GM10266 (cell line): ENCODE results near the gene PSTPIP2.

ENCODE experiments used
- DNase-seq: peaks from one replicate; pipeline ENCODE4 v3.0.0; 2012; ENCODE audit errors: extremely low spot score
- CTCF ChIP-seq: IDR thresholded peaks from 2 replicates; pipeline ENCODE4 v1.5.1; 2012; ENCODE audit warnings: mild to moderate bottlenecking, low read depth; ENCODE audit not compliant: control insufficient read depth, insufficient read depth; ENCODE audit errors: missing control alignments

The PSTPIP2 gene

GRCh38 chr18:46073474-46074331 lies 1.6 kb upstream of the PSTPIP2 start:
- TF ChIP-seq CTCF = peak; percentile 68
- DNase-seq = no peak

GRCh38 chr18:46072959-46073358 lies 899 bp upstream of the PSTPIP2 start:
- no peak for TF ChIP-seq CTCF
- no peak for DNase-seq

GRCh38 chr18:46072376-46072867 lies 362 bp upstream of the PSTPIP2 start:
- DNase-seq = no peak
- TF ChIP-seq CTCF = no peak

GRCh38 chr18:46070815-46071652 lies 1.0 kb downstream of the PSTPIP2 start:
- DNase-seq = no peak

GRCh38 chr18:46070232-46070631 lies 1.8 kb downstream of the PSTPIP2 start:
- DNase-seq = no peak
- TF ChIP-seq CTCF = no peak

More at GRCh38 chr18:46070815-46071652, 1.0 kb downstream of the PSTPIP2 start:
- TF ChIP-seq CTCF = no peak

GRCh38 chr18:46069524-46069923 lies 2.5 kb downstream of the PSTPIP2 start:
- DNase-seq = no peak
- TF ChIP-seq CTCF = no peak
